Measurements from ENCODE around the gene CENPC. TPM values are rescaled to one million over a fixed set of nuclear protein-coding genes. Genes with fewer than 3 reads are reported as not detected.

The CENPC gene
- 2.2 TPM for polyA plus RNA-seq (2012; ENCODE audit: insufficient read depth, insufficient read length, low read depth)

DNA sequence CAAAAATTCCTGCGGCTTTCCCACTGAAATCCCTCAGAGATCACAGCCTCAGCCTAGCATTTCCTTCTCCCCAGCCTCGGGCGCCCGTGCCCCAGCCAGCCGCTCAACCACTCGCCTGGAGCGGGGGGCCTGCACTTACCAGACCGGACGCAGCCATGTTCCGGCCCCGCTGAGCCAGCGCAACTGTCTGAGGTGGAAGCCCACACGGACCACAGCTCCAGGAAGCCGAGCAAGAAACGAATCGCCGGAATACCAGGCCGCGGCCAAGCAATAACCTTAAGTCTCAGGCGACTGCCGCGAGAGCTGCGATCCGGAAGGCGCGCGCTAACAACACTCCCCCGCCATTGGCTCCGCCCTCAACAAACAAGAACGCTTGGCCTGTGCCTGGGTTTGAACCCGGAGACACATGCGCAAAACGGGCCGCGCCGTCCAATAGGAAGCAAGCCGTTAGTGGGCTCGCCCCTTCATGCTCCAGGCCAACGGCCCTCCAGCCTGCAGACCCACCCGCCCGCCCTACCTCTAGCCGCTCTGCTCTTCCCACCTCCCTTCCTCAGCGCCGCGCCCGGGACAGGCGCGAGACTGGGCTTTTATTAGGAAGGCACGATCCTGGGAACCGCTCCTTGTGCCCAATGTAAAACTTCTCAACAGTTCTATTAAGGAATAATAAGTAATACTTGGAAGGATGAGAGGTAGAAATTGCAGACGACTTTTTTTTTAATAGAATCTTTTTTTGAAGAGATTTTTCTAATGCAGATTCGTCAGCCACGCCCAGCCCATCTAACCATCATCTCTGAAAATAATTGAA, at the start of gene CENPC:
Gene CENPC (minus strand): TSS at position 305 of the 805 bp plus-strand sequence. CDS start 148 bp downstream, at position 157.
- H3K27me3 ChIP-seq = no peaks in the 10 kb centered on the region
- peak; percentile 97 for DNase-seq
- H3K9me3 ChIP-seq = no peaks in the 10 kb centered on the region
- H3K4me1 ChIP-seq = no peaks in the 10 kb centered on the region
- peaks cover 16% of the 10 kb centered on the region for H3K36me3 ChIP-seq
- TF ChIP-seq CTCF (IDR thresholded peaks at IDR 0.05; ENCODE audit: low read depth, low read length) = no peak
- H3K4me3 ChIP-seq (ENCODE audit: low read depth, low read length) = peak within 1 kb of the TSS; percentile 91

GRCh38 chr4:67593741-67594175, 48.5 kb upstream of the CENPC start:
- no peak overlapping the region for H3K4me3 ChIP-seq (ENCODE audit: low read depth, low read length)
- H3K36me3 ChIP-seq = no peaks in the 10 kb centered on the region
- no peak for TF ChIP-seq CTCF (IDR thresholded peaks at IDR 0.05; ENCODE audit: low read depth, low read length)
- H3K9me3 ChIP-seq = no peaks in the 10 kb centered on the region
- H3K27me3 ChIP-seq = no peaks in the 10 kb centered on the region
- DNase-seq = no peak
- H3K4me1 ChIP-seq = no peaks in the 10 kb centered on the region

DNA sequence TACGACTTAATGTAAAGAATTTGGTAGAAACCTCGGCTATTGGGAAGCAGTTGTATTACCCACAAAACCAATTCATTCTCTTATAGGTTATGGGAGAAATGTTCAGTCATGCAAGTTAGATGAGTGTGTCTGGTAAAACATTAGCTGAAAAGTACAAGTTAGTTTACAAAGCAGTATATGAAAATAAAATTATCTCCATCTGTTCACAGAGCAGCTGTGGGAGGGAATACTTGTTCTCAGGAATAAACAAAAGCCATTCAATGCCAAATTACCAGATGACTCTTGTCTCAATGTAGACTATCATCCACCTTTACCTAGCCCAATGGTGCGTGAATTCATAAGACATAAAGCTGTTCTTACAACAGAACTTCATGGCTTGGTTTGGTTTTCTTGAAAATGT, 41.9 kb upstream of the CENPC start:
- Histone ChIP-seq H3K27me3 (no peaks in the 10 kb centered on the region; the same call in 1 of the 2 replicates), H3K9me3 (no peaks in the 10 kb centered on the region), H3K4me3 (ENCODE audit: low read depth, low read length) (no peak overlapping the region), H3K36me3 (no peaks in the 10 kb centered on the region), H3K4me1 (no peaks in the 10 kb centered on the region)
- no peak for TF ChIP-seq CTCF (IDR thresholded peaks at IDR 0.05; ENCODE audit: low read depth, low read length)
- no peak for DNase-seq

DNA sequence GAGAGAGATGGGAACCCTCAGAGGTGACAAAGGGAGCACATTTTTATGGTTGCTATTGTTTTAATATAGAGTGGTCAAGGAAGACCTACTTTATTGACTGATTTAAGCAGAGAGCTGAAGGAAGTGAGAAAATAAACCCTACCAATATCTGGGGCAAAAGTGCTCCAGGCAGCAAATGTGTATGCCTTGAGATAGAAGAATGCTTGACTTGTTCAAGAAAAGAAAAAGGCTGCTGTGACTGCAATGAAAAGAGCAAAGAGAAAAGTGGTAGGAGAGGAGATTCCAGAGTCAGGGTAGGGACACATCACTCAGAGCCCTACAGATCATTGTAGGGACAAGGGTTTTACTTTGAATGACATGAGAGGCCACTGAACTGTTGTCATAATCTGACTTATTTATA, 39.2 kb upstream of the CENPC start:
- no peak overlapping the region for H3K4me3 ChIP-seq (ENCODE audit: low read depth, low read length)
- H3K9me3 ChIP-seq = no peaks in the 10 kb centered on the region
- no peak for TF ChIP-seq CTCF (IDR thresholded peaks at IDR 0.05; ENCODE audit: low read depth, low read length)
- H3K27me3 ChIP-seq = no peaks in the 10 kb centered on the region; the same call in none of the 2 replicates
- H3K4me1 ChIP-seq = no peaks in the 10 kb centered on the region
- DNase-seq = no peak
- no peaks in the 10 kb centered on the region for H3K36me3 ChIP-seq

DNA sequence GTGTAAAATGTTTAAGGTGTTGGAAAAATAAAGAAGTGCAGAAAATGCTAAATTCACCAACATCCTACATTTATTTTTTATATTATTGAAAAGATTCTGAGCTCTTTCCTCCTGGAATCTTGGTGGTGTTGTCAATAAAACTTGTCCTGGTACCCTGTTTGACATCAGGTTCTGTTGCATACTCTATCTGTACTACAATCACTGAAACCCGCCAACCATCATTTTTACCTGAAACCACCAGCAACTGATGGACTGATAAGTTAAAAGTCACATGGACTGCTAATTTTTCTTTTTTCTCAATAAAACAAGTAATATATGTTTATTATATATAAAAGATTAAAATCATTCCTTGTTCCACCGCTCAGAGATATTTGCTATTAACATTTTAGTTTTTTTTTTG, 36.6 kb upstream of the CENPC start:
- no peaks in the 10 kb centered on the region for H3K36me3 ChIP-seq
- no peaks in the 10 kb centered on the region; the same call in none of the 2 replicates for H3K27me3 ChIP-seq
- TF ChIP-seq CTCF (IDR thresholded peaks at IDR 0.05; ENCODE audit: low read depth, low read length) = no peak
- no peak for DNase-seq
- H3K4me3 ChIP-seq (ENCODE audit: low read depth, low read length) = no peak overlapping the region
- H3K4me1 ChIP-seq = no peaks in the 10 kb centered on the region
- no peaks in the 10 kb centered on the region for H3K9me3 ChIP-seq

GRCh38 chr4:67581208-67581857, 36.0 kb upstream of the CENPC start:
- DNase-seq = no peak
- Histone ChIP-seq H3K4me3 (ENCODE audit: low read depth, low read length) (no peak overlapping the region), H3K4me1 (no peaks in the 10 kb centered on the region), H3K36me3 (no peaks in the 10 kb centered on the region), H3K27me3 (no peaks in the 10 kb centered on the region; the same call in none of the 2 replicates), H3K9me3 (no peaks in the 10 kb centered on the region)
- no peak for TF ChIP-seq CTCF (IDR thresholded peaks at IDR 0.05; ENCODE audit: low read depth, low read length)

All from BE2C (cell line).